ENCODE data around the gene CDKL4.
"Not testable (repeated sequence)": the region's sequence is repeated elsewhere in the genome, so short reads cannot be mapped to it uniquely, and the experiment has no call there.

The CDKL4 gene

GRCh38 chr2:39266139-39266805 lies 22.5 kb upstream of the CDKL4 start:
- TF ChIP-seq FOXP2 (optimal IDR thresholded peaks at IDR 0.05; ENCODE audit: control extremely low read depth, extremely low read length, insufficient read depth) (no peak), EZH2 (IDR thresholded peaks at IDR 0.05) (no peak), POLR2AphosphoS5 (IDR thresholded peaks at IDR 0.05; ENCODE audit: borderline replicate concordance, low read depth, low read length) (no peak)
- Histone ChIP-seq H3K27ac (no peak overlapping the region), H3K9ac (ENCODE audit: insufficient read length) (no peak overlapping the region), H3K36me3 (ENCODE audit: insufficient read depth, low read length) (0 out of 2 replicates have a peak, but pooled peaks cover 6% of the 10 kb centered on the region), H3K9me3 (ENCODE audit: low read depth, low read length) (no peaks in the 10 kb centered on the region), H3K4me3 (no peak overlapping the region)
- no peak for DNase-seq (ENCODE audit: low read depth, low spot score)

DNA sequence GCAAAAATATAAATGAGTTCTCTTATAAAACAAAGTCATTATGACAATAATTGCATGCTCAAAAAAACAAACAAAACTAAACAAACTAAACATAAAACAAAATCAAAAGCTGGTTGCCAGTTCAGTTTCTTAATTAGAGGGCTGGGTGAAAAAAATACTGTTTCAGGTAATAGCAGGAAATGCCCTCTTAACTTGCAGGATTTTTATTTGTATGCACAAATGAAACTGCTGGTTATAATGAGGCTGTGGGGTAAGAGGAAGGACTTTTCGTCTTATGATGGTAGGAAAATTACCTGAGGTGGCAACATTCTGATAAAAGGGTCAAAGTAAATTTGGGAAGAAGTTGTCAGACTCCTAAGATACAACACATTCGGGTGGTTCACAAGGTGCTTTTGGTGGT lies 21.5 kb upstream of the CDKL4 start:
- Histone ChIP-seq H3K4me3 (peak overlapping the region; percentile 19; the same call in 1 of the 2 replicates), H3K36me3 (ENCODE audit: insufficient read depth, low read length) (peaks cover 9% of the 10 kb centered on the region; the same call in 1 of the 2 replicates), H3K27ac (peak overlapping the region; percentile 19), H3K9ac (ENCODE audit: insufficient read length) (no peak overlapping the region), H3K9me3 (ENCODE audit: low read depth, low read length) (no peaks in the 10 kb centered on the region)
- TF ChIP-seq EZH2 (IDR thresholded peaks at IDR 0.05) (no peak), FOXP2 (optimal IDR thresholded peaks at IDR 0.05; ENCODE audit: control extremely low read depth, extremely low read length, insufficient read depth) (no peak), POLR2AphosphoS5 (IDR thresholded peaks at IDR 0.05; ENCODE audit: borderline replicate concordance, low read depth, low read length) (no peak)
- DNase-seq (ENCODE audit: low read depth, low spot score): no peak

- Histone ChIP-seq H3K27ac (peak overlapping the region; percentile 19), H3K9ac (ENCODE audit: insufficient read length) (no peak overlapping the region), H3K36me3 (ENCODE audit: insufficient read depth, low read length) (peaks cover 15% of the 10 kb centered on the region; the same call in 1 of the 2 replicates), H3K4me3 (peak overlapping the region; percentile 19; the same call in 1 of the 2 replicates), H3K9me3 (ENCODE audit: low read depth, low read length) (no peaks in the 10 kb centered on the region)
- TF ChIP-seq FOXP2 (optimal IDR thresholded peaks at IDR 0.05; ENCODE audit: control extremely low read depth, extremely low read length, insufficient read depth): no peak
- TF ChIP-seq POLR2AphosphoS5 (IDR thresholded peaks at IDR 0.05; ENCODE audit: borderline replicate concordance, low read depth, low read length): no peak
- no peak for TF ChIP-seq EZH2 (IDR thresholded peaks at IDR 0.05)
- DNase-seq (ENCODE audit: low read depth, low spot score): no peak
Measured at GRCh38 chr2:39264733-39265132, 21.0 kb upstream of the CDKL4 start.

DNA sequence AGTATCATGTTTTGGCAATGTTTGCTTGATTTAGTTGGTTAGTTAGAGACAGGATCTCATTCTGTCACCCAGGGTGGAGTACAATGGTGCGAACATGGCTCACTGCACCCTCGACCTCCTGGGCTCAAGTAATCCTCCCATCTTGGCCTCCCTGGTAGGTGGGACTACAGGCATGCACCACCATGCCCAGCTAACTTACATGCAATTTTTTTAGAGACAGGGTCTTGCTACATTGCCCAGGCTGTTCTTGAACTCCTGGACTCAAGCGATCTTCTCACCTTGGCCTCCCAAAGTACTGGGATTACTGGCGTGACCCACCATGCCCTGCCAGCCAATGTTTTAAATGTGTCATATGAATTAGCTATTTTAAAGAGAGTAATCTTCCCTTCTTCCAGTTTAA lies 16.3 kb upstream of the CDKL4 start:
- Histone ChIP-seq H3K27ac (no peak overlapping the region), H3K36me3 (ENCODE audit: insufficient read depth, low read length) (peaks cover 34% of the 10 kb centered on the region), H3K4me3 (no peak overlapping the region), H3K9me3 (ENCODE audit: low read depth, low read length) (no peaks in the 10 kb centered on the region), H3K9ac (ENCODE audit: insufficient read length) (no peak overlapping the region)
- no peak for DNase-seq (ENCODE audit: low read depth, low spot score)
- TF ChIP-seq EZH2 (IDR thresholded peaks at IDR 0.05) (no peak), POLR2AphosphoS5 (IDR thresholded peaks at IDR 0.05; ENCODE audit: borderline replicate concordance, low read depth, low read length) (no peak), FOXP2 (optimal IDR thresholded peaks at IDR 0.05; ENCODE audit: control extremely low read depth, extremely low read length, insufficient read depth) (no peak)

DNA sequence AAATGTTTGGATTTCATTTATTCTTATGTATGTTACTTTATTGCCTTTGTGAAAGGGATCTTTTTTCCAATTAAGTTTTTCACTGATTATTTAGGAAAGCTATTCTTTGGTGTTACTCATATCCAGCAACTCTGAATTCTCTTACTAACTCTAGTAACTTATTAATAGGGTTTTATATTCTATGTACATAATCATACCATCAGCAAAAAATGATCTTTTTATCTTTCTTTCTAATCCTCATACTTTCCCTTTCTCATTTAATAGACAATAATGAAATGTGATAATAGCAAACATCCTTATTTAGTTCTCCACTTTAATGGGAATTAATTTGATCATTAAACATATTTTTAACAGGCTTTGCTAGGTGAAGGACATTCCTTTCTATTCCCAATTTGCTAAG lies 12.3 kb upstream of the CDKL4 start:
- H3K4me3 ChIP-seq: no peak overlapping the region
- no peaks in the 10 kb centered on the region for H3K9me3 ChIP-seq (ENCODE audit: low read depth, low read length)
- DNase-seq (ENCODE audit: low read depth, low spot score): no peak
- no peak overlapping the region for H3K9ac ChIP-seq (ENCODE audit: insufficient read length)
- H3K36me3 ChIP-seq (ENCODE audit: insufficient read depth, low read length): peaks cover 58% of the 10 kb centered on the region
- TF ChIP-seq POLR2AphosphoS5 (IDR thresholded peaks at IDR 0.05; ENCODE audit: borderline replicate concordance, low read depth, low read length): no peak
- no peak for TF ChIP-seq EZH2 (IDR thresholded peaks at IDR 0.05)
- no peak for TF ChIP-seq FOXP2 (optimal IDR thresholded peaks at IDR 0.05; ENCODE audit: control extremely low read depth, extremely low read length, insufficient read depth)
- no peak overlapping the region for H3K27ac ChIP-seq

DNA sequence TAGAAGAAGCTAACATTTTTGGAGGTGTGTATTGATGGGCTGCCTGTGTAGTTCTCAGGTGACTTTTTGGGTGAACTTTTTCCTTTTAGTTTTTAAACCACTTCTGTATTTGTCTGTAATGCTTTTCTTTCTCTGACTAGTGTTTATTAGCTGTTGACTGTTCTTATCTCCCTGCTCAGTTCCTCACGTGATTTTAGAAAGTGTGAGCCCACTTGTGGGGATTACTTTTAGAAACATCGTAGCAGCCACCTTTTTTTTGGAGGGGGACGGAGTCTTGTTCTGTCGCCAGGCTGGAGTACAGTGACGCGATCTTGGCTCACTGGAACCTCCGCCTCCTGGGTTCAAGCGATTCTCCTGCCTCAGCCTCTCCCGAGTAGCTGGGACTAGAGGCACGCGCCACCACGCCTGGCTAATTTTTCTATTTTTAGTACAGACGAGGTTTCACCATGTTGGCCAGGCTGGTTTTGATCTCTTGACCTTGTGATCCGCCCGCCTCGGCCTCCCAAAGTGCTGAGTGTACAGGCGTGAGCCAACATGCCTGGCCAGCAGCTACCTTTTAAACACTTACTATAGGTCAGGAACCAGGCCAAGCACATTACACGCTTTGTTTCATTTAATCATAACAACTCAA lies 9.2 kb upstream of the CDKL4 start:
- no peak for DNase-seq (ENCODE audit: low read depth, low spot score)
- TF ChIP-seq EZH2 (IDR thresholded peaks at IDR 0.05) (no peak), POLR2AphosphoS5 (IDR thresholded peaks at IDR 0.05; ENCODE audit: borderline replicate concordance, low read depth, low read length) (no peak), FOXP2 (optimal IDR thresholded peaks at IDR 0.05; ENCODE audit: control extremely low read depth, extremely low read length, insufficient read depth) (no peak)
- no peak overlapping the region for H3K27ac ChIP-seq
- H3K9me3 ChIP-seq (ENCODE audit: low read depth, low read length): no peaks in the 10 kb centered on the region
- H3K36me3 ChIP-seq (ENCODE audit: insufficient read depth, low read length): peaks cover 44% of the 10 kb centered on the region
- H3K9ac ChIP-seq (ENCODE audit: insufficient read length): no peak overlapping the region
- H3K4me3 ChIP-seq: no peak overlapping the region

DNA sequence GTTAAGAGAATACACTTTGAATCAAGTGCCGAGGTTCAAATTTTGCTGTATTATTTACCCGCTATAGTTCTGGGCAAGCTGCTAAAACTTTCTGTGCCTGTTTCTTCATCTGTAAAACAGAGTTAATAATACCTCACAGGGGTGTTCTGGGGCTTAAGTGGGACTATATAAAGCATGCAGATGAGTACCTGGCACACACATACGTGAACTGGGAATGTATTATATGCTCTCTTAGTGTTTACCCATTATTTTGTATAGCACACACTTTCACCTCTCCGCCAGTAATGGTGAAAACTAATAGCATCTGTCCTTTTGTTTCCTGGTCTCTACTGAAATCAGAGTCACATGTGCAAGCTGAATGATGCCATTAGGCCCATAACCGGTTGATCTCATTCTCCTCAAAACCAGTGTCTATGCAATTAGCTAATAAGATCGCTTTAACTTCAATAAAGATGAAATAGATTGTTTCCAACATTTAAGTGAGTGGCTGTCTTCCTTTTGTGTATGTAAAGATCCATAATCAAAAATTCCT lies 3.8 kb upstream of the CDKL4 start:
- Histone ChIP-seq H3K4me3 (no peak overlapping the region), H3K9ac (ENCODE audit: insufficient read length) (no peak overlapping the region), H3K36me3 (ENCODE audit: insufficient read depth, low read length) (peaks cover 15% of the 10 kb centered on the region), H3K27ac (no peak overlapping the region), H3K9me3 (ENCODE audit: low read depth, low read length) (no peaks in the 10 kb centered on the region)
- no peak for DNase-seq (ENCODE audit: low read depth, low spot score)
- TF ChIP-seq FOXP2 (optimal IDR thresholded peaks at IDR 0.05; ENCODE audit: control extremely low read depth, extremely low read length, insufficient read depth) (no peak), EZH2 (IDR thresholded peaks at IDR 0.05) (no peak), POLR2AphosphoS5 (IDR thresholded peaks at IDR 0.05; ENCODE audit: borderline replicate concordance, low read depth, low read length) (no peak)

DNA sequence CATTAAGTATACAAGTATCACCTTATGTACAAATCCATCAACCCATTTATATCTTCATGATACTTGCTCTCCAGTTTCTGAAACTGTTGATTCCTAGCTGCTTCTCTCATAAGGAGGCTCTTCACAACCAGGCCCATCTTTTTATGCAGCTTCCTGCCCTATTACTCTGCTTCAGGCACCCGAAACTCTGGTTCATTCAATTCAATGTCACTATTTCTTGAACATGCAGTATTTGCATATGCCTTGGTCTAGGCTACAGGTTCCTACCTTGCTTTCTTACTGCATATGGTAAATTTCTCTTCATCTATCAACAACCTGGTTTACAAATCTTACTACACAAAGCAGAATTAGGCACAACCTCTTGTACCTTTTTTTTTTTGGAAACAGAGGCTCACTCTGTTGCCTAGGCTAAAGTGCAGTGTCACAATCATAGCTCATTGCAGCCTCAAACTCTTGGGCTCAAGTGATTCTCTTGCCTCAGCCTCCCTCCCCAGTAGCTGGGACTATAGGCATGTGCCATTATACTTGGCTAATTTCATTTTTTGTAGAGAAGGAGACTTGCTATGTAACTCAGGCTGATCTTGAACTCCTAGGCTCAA lies 2.7 kb upstream of the CDKL4 start:
- no peak overlapping the region for H3K9ac ChIP-seq (ENCODE audit: insufficient read length)
- DNase-seq (ENCODE audit: low read depth, low spot score): no peak
- H3K4me3 ChIP-seq: no peak overlapping the region
- no peaks in the 10 kb centered on the region for H3K9me3 ChIP-seq (ENCODE audit: low read depth, low read length)
- peaks cover 9% of the 10 kb centered on the region for H3K36me3 ChIP-seq (ENCODE audit: insufficient read depth, low read length)
- H3K27ac ChIP-seq: no peak overlapping the region
- TF ChIP-seq POLR2AphosphoS5 (IDR thresholded peaks at IDR 0.05; ENCODE audit: borderline replicate concordance, low read depth, low read length) (no peak), FOXP2 (optimal IDR thresholded peaks at IDR 0.05; ENCODE audit: control extremely low read depth, extremely low read length, insufficient read depth) (no peak), EZH2 (IDR thresholded peaks at IDR 0.05) (no peak)

GRCh38 chr2:39244963-39245625 lies 1.3 kb upstream of the CDKL4 start:
- not testable (repeated sequence) for H3K27ac ChIP-seq; H3K9ac ChIP-seq (ENCODE audit: insufficient read length); H3K4me3 ChIP-seq; H3K36me3 ChIP-seq (ENCODE audit: insufficient read depth, low read length); H3K9me3 ChIP-seq (ENCODE audit: low read depth, low read length); DNase-seq (ENCODE audit: low read depth, low spot score)

DNA sequence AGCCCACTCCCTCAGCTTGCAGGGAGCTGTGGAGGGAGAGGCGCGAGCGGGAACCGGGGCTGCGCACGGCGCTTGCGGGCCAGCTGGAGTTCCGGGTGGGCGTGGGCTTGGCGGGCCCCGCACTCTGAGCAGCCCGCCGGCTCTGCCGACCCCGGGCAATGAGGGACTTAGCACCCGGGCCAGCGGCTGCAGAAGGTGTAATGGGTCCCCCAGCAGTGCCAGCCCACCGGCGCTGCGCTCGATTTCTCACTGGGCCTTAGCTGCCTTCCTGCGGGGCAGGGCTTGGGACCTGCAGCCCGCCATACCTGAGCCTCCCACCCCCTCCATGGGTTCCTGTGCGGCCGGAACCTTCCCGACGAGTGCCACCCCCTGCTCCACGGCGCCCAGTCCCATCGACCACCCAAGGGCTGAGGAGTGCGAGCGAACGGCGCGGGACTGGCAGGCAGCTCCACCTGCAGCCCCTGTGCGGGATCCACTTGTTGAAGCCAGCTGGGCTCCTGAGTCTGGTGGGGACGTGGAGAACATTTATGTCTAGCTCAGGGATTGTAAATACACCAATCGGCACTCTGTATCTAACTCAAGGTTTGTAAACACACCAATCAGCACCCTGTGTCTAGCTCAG lies 582 bp upstream of the CDKL4 start:
- not testable (repeated sequence) for H3K27ac ChIP-seq; H3K9me3 ChIP-seq (ENCODE audit: low read depth, low read length); H3K9ac ChIP-seq (ENCODE audit: insufficient read length); DNase-seq (ENCODE audit: low read depth, low spot score); H3K36me3 ChIP-seq (ENCODE audit: insufficient read depth, low read length); H3K4me3 ChIP-seq
